ENCODE data around the gene SHROOM3. TPM values are rescaled to one million over a fixed set of nuclear protein-coding genes. Genes with fewer than 3 reads are reported as not detected.

SHROOM3 gene
- total and polyA plus RNA-seq, 2 of the 13 experiments (the other 11 are each of a cell fraction or from before 2014, with no cell fraction given): 0.01 TPM; not detected in 1

DNA sequence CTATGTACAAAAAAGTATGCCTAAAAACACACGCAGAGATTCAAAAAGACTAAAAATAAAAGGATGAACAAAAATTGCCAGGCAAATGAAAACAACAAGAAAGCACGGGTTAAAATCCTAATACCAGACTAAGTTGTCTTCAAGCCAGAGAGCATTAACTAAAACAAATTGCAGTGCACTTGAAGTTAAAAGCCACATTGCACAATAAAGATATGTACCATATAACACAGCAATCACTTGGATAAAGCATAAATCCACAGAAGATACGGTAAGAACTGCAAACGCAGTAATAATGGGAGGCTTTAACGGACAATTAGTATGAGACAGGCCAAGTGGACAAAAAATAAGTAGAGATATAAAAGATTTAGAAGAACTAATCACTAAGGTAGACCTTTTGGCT lies 28.9 kb upstream of the SHROOM3 start:
- H3K4me1 ChIP-seq (ENCODE audit: insufficient read depth, low read length): peaks cover 8% of the 10 kb centered on the region
- H2AFZ ChIP-seq (ENCODE audit: low read length): no peak overlapping the region
- no peak overlapping the region for H3K27ac ChIP-seq (ENCODE audit: extremely low read length, insufficient read depth, low read length)
- BruUV-seq (replicated peaks): no TSS peak
- ChIA-PET POLR2A (no interaction called here), CTCF (ENCODE audit: low intra/inter-chr PET ratio, low total read pairs) (no interaction called here)
- H3K36me3 ChIP-seq (replicated peaks in 1 of 2; ENCODE audit: control insufficient read depth in 1 of 2, insufficient read depth in 2 of 2, low read length in 2 of 2): no peaks in the 10 kb centered on the region
- no peaks in the 10 kb centered on the region for H3K79me2 ChIP-seq (ENCODE audit: insufficient read depth, low read length)
- no peak for DNase-seq (ENCODE audit: low spot score)
- H3K4me2 ChIP-seq (ENCODE audit: low read depth, low read length): no peak overlapping the region
- in situ Hi-C loops (cut with HindIII; ENCODE audit: extremely low pct_ligation_motif_present, low pct_unique_long_range_greater_than_20kb) (no loop called here), intact Hi-C loops (cut with micrococcal nuclease; ENCODE audit: unreplicated experiment) (no loop called here)
- H3K4me3 ChIP-seq (replicated peaks in 1 of 3; ENCODE audit: insufficient read depth in 1 of 3, low read depth in 2 of 3, low read length in 3 of 3): no peak overlapping the region
- no peak for ATAC-seq
- H4K20me1 ChIP-seq (ENCODE audit: insufficient read depth, low read length): no peaks in the 10 kb centered on the region
- no peaks in the 10 kb centered on the region for H3K9me3 ChIP-seq (ENCODE audit: low read length)
- 19% methylated on average over 5 of the region's 5 CpGs for WGBS (ENCODE audit: low lambda C conversion rate)
- H3K9ac ChIP-seq (ENCODE audit: insufficient read depth, low read depth, low read length): no peak overlapping the region
- no peaks in the 10 kb centered on the region for H3K27me3 ChIP-seq (ENCODE audit: control insufficient read depth in 1 of 2, insufficient read depth in 2 of 2, low read length in 2 of 2)
- FAIRE-seq: no peak
- TF ChIP-seq PREB (CRISPR knock-in tag; IDR thresholded peaks at IDR 0.05): no peak
- no peak for TF ChIP-seq SP5 (CRISPR knock-in tag; IDR thresholded peaks at IDR 0.05; ENCODE audit: borderline replicate concordance, low read depth)
- TF ChIP-seq ZNF362 (CRISPR knock-in tag; IDR thresholded peaks at IDR 0.05; ENCODE audit: borderline replicate concordance): no peak
- TF ChIP-seq, protein P1, sequence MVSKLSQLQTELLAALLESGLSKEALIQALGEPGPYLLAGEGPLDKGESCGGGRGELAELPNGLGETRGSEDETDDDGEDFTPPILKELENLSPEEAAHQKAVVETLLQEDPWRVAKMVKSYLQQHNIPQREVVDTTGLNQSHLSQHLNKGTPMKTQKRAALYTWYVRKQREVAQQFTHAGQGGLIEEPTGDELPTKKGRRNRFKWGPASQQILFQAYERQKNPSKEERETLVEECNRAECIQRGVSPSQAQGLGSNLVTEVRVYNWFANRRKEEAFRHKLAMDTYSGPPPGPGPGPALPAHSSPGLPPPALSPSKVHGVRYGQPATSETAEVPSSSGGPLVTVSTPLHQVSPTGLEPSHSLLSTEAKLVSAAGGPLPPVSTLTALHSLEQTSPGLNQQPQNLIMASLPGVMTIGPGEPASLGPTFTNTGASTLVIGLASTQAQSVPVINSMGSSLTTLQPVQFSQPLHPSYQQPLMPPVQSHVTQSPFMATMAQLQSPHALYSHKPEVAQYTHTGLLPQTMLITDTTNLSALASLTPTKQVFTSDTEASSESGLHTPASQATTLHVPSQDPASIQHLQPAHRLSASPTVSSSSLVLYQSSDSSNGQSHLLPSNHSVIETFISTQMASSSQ (IDR thresholded peaks at IDR 0.05; ENCODE audit: low read depth): no peak
- TF ChIP-seq, protein P1 (CRISPR knock-in tag; IDR thresholded peaks at IDR 0.05; ENCODE audit: borderline replicate concordance): no peak
- no peak for TF ChIP-seq PHF5A (CRISPR knock-in tag; IDR thresholded peaks at IDR 0.05; ENCODE audit: low read depth, unreplicated experiment)
- TF ChIP-seq AHR (CRISPR knock-in tag; IDR thresholded peaks at IDR 0.05): no peak
- TF ChIP-seq, protein P2, sequence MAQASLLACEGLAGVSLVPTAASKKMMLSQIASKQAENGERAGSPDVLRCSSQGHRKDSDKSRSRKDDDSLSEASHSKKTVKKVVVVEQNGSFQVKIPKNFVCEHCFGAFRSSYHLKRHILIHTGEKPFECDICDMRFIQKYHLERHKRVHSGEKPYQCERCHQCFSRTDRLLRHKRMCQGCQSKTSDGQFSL (CRISPR knock-in tag; IDR thresholded peaks at IDR 0.05): no peak
- no peak for TF ChIP-seq LCORL (IDR thresholded peaks at IDR 0.05)
- TF ChIP-seq LCORL (CRISPR knock-in tag; IDR thresholded peaks at IDR 0.05): no peak
- no peak for TF ChIP-seq ZNF878 (CRISPR knock-in tag; IDR thresholded peaks at IDR 0.05)
- TF ChIP-seq ZBED4 (CRISPR knock-in tag; IDR thresholded peaks at IDR 0.05; ENCODE audit: borderline replicate concordance): no peak
- TF ChIP-seq ZNF530 (CRISPR knock-in tag; IDR thresholded peaks at IDR 0.05; ENCODE audit: low read depth): no peak
- TF ChIP-seq ZNF773 (CRISPR knock-in tag; IDR thresholded peaks at IDR 0.05; ENCODE audit: borderline replicate concordance): no peak
- no peak for TF ChIP-seq RBM22 (optimal IDR thresholded peaks at IDR 0.05; ENCODE audit: low read length)

Measured in HepG2 (cell line).